OCI-LY3 (cell line): ENCODE results near the gene TMEM242.

ENCODE experiments used
- H2AFZ ChIP-seq: fragments of 200-600, 300-600 bp; shearing (Covaris generic); 2 replicates; pipeline ENCODE4 v1.6.0; 2014; ENCODE audit warnings: antibody characterized with exemption, low read depth, low read length
- H3K27ac ChIP-seq: fragments of 200-600, 300-600 bp; sonication (generic); 2 replicates; pipeline ENCODE4 v1.5.1; 2014; ENCODE audit warnings: mild to moderate bottlenecking, low read length, moderate library complexity, mixed read lengths
- H3K27me3 ChIP-seq: fragments of 200-600, 300-600 bp; sonication (generic); 2 replicates; pipeline ENCODE4 v1.6.1; 2014; ENCODE audit warnings: low read depth, low read length, mixed read lengths
- H3K36me3 ChIP-seq: fragments of 200-600, 300-600 bp; sonication (generic); replicated peaks from 2 replicates; pipeline ENCODE3; 2014; ENCODE audit warnings: low read depth, low read length, mixed read lengths
- H3K4me1 ChIP-seq: fragments of 300-600, 200-600 bp; sonication (generic); 2 replicates; pipeline ENCODE4 v1.6.1; 2014; ENCODE audit warnings: low read length, mixed read lengths
- H3K4me2 ChIP-seq: fragments of 200-600, 300-600 bp; sonication (generic); 2 replicates; pipeline ENCODE4 v1.6.1; 2014; ENCODE audit warnings: low read length, mixed read lengths
- H3K4me3 ChIP-seq: fragments of 300-600, 200-600 bp; sonication (generic); 2 replicates; pipeline ENCODE4 v1.5.1; 2014; ENCODE audit warnings: antibody characterized with exemption, mild to moderate bottlenecking, low read length, moderate library complexity
- H3K79me2 ChIP-seq: fragments of 300-600, 200-600 bp; shearing (Covaris generic); 2 replicates; pipeline ENCODE4 v1.6.1; 2014; ENCODE audit warnings: mild to moderate bottlenecking, low read length, mixed read lengths
- H3K9ac ChIP-seq: fragments of 300-600, 200-600 bp; shearing (Covaris generic); 2 replicates; pipeline ENCODE4 v1.6.0; 2014; ENCODE audit warnings: mild to moderate bottlenecking, low read length, moderate library complexity
- H3K9me3 ChIP-seq: fragments of 200-600, 300-600 bp; shearing (Covaris generic); 2 replicates; pipeline ENCODE4 v1.6.1; 2014; ENCODE audit warnings: low read length, mixed read lengths; ENCODE audit not compliant: insufficient read depth
- H4K20me1 ChIP-seq: fragments of 200-600, 300-600 bp; sonication (generic); 2 replicates; pipeline ENCODE4 v1.6.1; 2016; ENCODE audit warnings: low read length, mixed read lengths; ENCODE audit not compliant: insufficient read depth
- CTCF ChIP-seq: fragments of 200-600, 300-600 bp; sonication (generic); IDR thresholded peaks from 2 replicates; pipeline ENCODE4 v1.5.1; 2014; ENCODE audit warnings: antibody characterized with exemption, low read length, low read depth
- EZH2phosphoT487 ChIP-seq: fragments of 200-600 bp; shearing (Covaris generic); IDR thresholded peaks from 2 replicates; pipeline ENCODE4 v1.6.1; 2018; ENCODE audit warnings: antibody characterized with exemption, mixed run types, low read depth

Gene TMEM242

GRCh38 chr6:157335829-157336228 is 12.5 kb upstream of the TMEM242 start:
- Histone ChIP-seq H3K4me3 (no peak overlapping the region), H3K27me3 (peaks cover 34% of the 10 kb centered on the region), H3K4me1 (no peaks in the 10 kb centered on the region), H3K36me3 (no peaks in the 10 kb centered on the region), H4K20me1 (no peaks in the 10 kb centered on the region), H3K4me2 (no peak overlapping the region), H3K9ac (no peak overlapping the region), H2AFZ (no peak overlapping the region), H3K9me3 (no peaks in the 10 kb centered on the region), H3K27ac (no peak overlapping the region), H3K79me2 (no peaks in the 10 kb centered on the region)
- TF ChIP-seq EZH2phosphoT487 (no peak), CTCF (no peak)

- no peaks in the 10 kb centered on the region for H3K4me1 ChIP-seq
- H3K79me2 ChIP-seq, result no peaks in the 10 kb centered on the region
- no peak for TF ChIP-seq CTCF
- TF ChIP-seq EZH2phosphoT487, result no peak
- no peaks in the 10 kb centered on the region for H4K20me1 ChIP-seq
- H2AFZ ChIP-seq, result no peak overlapping the region
- H3K4me2 ChIP-seq, result no peak overlapping the region
- H3K4me3 ChIP-seq, result no peak overlapping the region
- no peak overlapping the region for H3K27ac ChIP-seq
- no peak overlapping the region for H3K9ac ChIP-seq
- no peaks in the 10 kb centered on the region for H3K9me3 ChIP-seq
- H3K27me3 ChIP-seq, result peaks cover 35% of the 10 kb centered on the region
- H3K36me3 ChIP-seq, result no peaks in the 10 kb centered on the region
Measured at GRCh38 chr6:157333956-157334355, 10.6 kb upstream of the TMEM242 start.

GRCh38 chr6:157333537-157333936 is 10.2 kb upstream of the TMEM242 start:
- Histone ChIP-seq H3K27me3 (peaks cover 35% of the 10 kb centered on the region), H3K79me2 (no peaks in the 10 kb centered on the region), H3K36me3 (no peaks in the 10 kb centered on the region), H3K9me3 (no peaks in the 10 kb centered on the region), H3K27ac (no peak overlapping the region), H3K4me3 (no peak overlapping the region), H3K4me2 (no peak overlapping the region), H3K9ac (no peak overlapping the region), H4K20me1 (no peaks in the 10 kb centered on the region), H2AFZ (no peak overlapping the region), H3K4me1 (peaks cover 2% of the 10 kb centered on the region)
- TF ChIP-seq CTCF (no peak), EZH2phosphoT487 (no peak)

- H3K79me2 ChIP-seq, result no peaks in the 10 kb centered on the region
- H3K4me1 ChIP-seq, result peaks cover 7% of the 10 kb centered on the region
- H4K20me1 ChIP-seq, result no peaks in the 10 kb centered on the region
- no peak overlapping the region for H3K4me2 ChIP-seq
- no peaks in the 10 kb centered on the region for H3K9me3 ChIP-seq
- H2AFZ ChIP-seq, result no peak overlapping the region
- H3K9ac ChIP-seq, result no peak overlapping the region
- peaks cover 41% of the 10 kb centered on the region for H3K27me3 ChIP-seq
- no peak overlapping the region for H3K27ac ChIP-seq
- no peak for TF ChIP-seq EZH2phosphoT487
- no peak for TF ChIP-seq CTCF
- H3K4me3 ChIP-seq, result no peak overlapping the region
- no peaks in the 10 kb centered on the region for H3K36me3 ChIP-seq
Measured at GRCh38 chr6:157332813-157333212, 9.5 kb upstream of the TMEM242 start.
